Left ventricle myocardium superior (tissue), 1 donor: ENCODE data around the gene TMEM94. TPM values are rescaled to one million over a fixed set of nuclear protein-coding genes. Genes with fewer than 3 reads are reported as not detected.

Source experiments
- ATAC-seq: fragments of 200-7000 bp; cut with Tn5 transposase; one replicate; pipeline ENCODE4 v1.9.1; 2020; ENCODE audit warnings: mild to moderate bottlenecking, moderate library complexity
- DNase-seq: peaks from one replicate; pipeline ENCODE4 v3.0.0-alpha.2; 2020
- intact Hi-C: fragments of 100-400 bp; cut with micrococcal nuclease; formaldehyde crosslinking; loops from one replicate; pipeline ENCODE4 v1.11.0; 2022
- microRNA-seq: library from miRNA; unstranded; fragments of <30 nt; microRNA quantifications from one replicate; pipeline ENCODE4 v1.2.0, GENCODE V29; 2020; ENCODE audit warnings: borderline number of aligned reads
- total RNA-seq: library from RNA; stranded (reverse); fragmentation: NEBNext Ultra II Directional; extraction: Animal tissue kit (Norgen Biotek cat#: 25700); gene quantifications from one replicate; pipeline ENCODE4 v1.2.1, GENCODE V29; 2021
- donor health status: DM: no; HTN: yes; CAD: no; lungs with severe emphysema.

The TMEM94 gene
- total RNA-seq, 1 donor from 2014 or later, result 56.8 TPM

DNA sequence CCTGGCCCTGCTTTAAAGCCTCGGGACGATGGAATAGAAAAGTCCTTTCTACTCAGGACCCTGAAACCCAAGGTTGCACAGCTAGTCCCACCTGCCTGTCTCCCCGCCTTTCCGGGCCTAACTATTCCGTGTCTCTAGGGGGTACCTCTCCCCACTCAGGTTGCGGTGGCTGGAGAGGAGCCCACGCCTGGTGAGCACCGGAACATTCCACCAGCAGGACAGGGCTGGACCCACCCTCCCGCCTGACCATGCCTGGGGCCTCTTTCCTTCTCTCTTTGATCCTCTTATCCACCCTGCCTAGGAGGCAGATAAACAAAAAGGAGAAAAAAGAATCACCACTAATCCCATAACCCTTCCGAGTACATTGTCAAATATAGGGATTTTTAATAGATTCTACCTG lies 79.9 kb downstream of the TMEM94 start:
- intact Hi-C loops, result no loop called here
- DNase-seq (no peak), ATAC-seq (no peak)

DNA sequence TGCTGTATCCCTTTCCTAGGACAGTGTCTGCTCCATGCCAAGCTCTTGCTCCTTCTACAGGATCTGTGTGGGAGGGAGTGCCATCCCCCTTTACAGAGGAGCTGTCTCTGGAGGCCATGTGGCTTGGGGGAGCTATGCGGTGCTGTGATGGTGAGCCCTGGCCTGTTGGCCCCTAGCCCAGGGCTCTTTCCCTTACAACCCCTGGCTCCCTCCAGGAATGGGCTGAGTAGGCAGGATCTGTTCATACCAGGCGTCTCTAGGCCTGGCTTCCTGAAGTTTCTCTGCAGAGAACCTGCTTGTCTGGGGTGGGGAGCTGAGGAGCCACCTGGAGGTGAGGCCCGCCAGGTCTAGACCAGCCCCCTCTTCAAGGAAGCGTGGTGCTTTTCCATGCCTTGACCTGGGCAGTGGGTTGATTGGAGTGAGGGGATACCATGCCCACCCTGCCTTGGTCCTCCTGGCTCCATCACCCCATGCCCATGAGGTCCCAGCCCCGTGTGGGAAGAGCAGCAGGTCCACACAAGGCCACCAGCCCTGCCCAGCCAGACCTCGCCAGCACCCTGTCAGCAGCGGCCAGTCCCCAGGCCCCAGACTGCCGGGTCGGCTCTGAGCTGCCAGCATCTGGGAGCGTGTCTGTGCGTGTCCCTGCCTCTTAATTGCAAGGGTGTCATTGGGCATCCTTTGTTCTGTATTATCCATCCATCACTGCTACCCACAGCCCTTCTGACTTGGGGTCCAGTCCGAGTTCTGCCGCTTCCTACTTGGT lies 83.7 kb downstream of the TMEM94 start:
- intact Hi-C loops, result no loop called here
- no peak for ATAC-seq
- no peak for DNase-seq

DNA sequence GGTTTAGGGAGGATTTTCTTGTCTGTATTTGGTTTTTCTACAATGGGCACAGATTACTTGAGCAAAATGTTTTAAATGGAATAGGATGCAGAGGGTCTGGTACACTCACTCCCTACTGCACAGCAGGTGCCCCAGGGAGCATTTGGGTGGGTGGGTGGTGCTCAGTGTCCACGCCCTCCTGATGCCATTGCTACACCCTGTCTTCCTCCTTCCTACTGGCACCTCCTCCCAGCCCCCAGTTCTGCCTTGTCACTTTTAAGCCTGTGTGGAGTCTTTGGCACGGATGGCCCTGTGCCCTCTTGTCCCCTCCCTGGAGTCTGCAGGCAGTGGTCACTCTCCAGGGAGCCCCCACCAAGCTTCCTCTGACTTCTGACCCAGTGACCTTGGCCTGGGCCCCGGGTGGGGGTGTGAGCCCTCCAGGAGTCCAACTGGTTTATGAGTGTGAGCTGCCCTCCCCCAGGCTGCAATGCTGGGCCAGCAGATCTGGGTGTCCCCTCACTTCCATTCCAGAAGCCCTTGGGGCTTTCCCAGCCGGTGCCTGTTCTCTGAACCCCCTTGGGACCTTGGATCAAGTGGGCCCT lies 84.6 kb downstream of the TMEM94 start:
- DNase-seq (no peak), ATAC-seq (no peak)
- intact Hi-C loops, result no loop called here

DNA sequence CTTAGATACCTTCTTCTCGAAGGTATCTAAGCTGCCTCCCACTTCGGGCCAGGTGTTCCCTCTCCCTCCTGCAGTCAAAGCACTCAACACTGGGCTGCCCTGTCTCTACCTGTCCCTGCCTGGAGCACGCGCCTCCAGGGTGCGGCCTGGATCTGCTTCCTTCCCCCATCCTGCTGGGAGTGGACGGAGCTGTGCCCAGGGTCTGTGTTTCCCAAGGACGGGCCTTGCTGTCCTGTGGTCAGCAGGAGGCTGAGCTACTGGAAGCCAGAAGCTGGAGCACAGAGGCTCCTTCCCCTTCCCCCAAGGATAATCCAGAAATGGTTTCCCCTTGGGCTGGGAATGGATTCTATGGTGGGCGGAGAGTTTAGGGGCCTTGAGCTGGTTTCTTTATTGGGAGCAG lies 85.8 kb downstream of the TMEM94 start:
- intact Hi-C loops, result no loop called here
- DNase-seq, result no peak
- ATAC-seq, result no peak

DNA sequence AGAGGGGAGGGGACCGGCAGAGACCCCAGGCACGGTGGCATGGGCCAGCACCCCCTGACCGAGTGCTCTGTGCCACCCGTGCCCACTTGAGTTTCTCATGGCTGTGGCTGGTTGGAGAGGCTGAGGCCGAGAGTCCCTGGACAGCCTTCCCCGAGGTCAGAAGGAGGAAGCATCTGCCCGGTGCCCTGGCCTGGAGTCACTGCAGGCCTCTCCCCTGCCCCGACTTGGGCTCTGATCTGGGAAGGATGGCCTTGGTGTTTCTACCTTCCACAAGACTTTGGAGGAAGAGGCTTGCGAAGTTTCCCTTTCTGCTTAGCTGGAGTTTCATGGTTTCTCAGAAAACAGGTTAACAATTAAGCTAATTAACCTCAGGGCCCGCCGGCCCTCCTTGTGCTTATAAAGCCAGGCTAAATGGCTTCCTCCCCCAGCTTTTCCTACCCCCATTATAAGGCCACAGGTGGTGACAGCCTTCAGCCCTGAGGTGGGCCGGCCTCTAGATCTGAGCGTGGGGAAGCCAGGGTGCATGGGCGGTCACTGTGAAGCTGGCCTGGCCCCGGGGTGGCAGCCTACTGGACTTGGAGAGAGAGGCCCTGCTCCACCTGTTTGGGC lies 86.4 kb downstream of the TMEM94 start:
- ATAC-seq (no peak), DNase-seq (no peak)
- intact Hi-C loops, result no loop called here

DNA sequence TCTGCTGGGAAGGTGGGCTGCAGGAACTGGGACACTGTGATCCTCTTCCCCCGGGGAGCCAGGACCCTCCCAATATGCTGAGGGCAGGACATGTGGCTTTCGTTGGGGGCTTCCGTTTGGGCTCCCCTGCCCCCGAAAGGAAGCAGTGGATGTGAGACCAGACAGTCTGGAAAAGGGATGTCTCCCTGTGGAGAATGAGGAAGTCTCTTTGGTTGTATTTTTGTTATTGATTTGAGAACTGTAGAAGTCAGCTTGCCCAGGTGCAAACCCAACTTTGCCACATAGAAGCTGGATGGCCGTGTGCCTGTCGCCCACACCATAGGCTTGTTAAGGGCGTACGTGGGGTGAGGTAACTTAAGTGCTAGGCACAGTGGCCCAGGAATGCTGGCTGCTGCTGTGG lies 87.8 kb downstream of the TMEM94 start:
- DNase-seq, result no peak
- no peak for ATAC-seq
- intact Hi-C loops, result no loop called here

DNA sequence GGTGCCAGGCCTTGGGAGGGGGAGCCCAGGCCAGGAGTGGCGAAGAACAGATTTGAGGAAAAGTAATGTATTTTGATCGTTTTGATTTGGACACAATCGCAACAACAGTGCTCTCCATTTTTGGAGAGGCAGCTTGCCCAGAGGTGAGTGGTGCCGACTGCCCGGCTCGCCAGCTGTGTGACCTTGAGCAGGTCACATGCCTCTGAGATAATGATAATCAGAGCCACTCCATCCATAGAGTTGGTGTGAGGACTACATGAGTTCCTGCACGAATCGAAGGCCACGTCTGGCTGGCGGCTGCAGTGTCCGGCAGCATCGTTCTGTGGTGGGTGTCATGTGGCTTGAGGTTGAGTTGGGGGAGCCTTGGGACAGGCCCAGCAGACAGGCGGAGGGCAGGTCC lies 89.7 kb downstream of the TMEM94 start:
- no peak for DNase-seq

DNA sequence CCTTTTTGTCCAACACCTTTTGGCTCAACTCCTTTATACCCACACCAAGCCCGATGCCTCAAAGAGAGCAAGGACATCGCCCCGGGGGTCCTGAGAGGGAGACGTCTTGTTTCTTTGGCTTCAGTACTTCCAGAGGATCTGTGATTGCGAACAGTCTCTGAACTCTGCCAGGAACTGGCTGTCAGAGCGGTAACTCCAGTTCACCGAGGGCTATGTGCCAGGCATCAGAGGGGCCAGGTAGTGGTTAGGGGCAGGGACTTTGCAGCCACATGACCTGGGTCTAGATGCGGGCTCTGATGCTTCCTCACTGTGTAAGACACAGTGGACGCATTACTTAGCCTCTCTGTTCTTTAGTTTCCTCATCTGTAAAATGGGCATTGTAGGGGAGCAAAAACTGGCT lies 90.7 kb downstream of the TMEM94 start:
- DNase-seq (no peak), ATAC-seq (no peak)
- intact Hi-C loops, result no loop called here

More for the DNA sequence above, 89.7 kb downstream of the TMEM94 start:
- peak; percentile 19 for ATAC-seq
- intact Hi-C loops, result no loop called here

DNA sequence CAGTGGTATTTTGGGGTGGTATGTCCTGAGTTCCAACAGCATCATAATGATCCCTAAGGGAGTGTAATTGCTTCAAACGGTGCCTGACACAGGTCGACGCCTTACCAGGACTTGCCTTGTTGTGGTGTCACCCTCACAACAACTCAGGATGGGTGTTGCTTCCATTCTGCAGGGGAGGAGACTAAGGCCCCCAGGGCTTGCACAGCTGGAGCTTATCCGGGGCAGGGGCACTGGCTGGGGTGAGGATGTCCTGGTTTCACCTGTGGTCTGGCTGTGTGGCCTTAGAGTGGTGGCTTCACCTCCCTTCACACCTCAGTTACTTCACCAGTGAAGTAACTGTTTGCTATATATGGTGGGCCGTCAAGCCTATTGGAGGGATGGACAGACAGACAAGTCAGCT lies 92.4 kb downstream of the TMEM94 start:
- intact Hi-C loops, result no loop called here

More for the DNA sequence above, 92.4 kb downstream of the TMEM94 start:
- no peak for DNase-seq
- ATAC-seq, result no peak

Small RNA genes within 50 kb of the gene (microRNA-seq; reads per million reads assigned to microRNA genes)
- not detected for gene MIR6785

Other genes with a start within 250 kb of the TMEM94 start
- gene GGA3, start 195.0 kb upstream of the TMEM94 start, total RNA-seq, result 26.2 TPM
- 132 TPM for gene MRPS7, start 194.8 kb upstream of the TMEM94 start, total RNA-seq
- 15.4 TPM for gene MIF4GD, start 185.4 kb upstream of the TMEM94 start, total RNA-seq
- gene SLC25A19, start 167.2 kb upstream of the TMEM94 start, total RNA-seq, result 23.0 TPM
- gene GRB2, start 51.0 kb upstream of the TMEM94 start, total RNA-seq, result 84.2 TPM
- 36.6 TPM for gene CASKIN2, start 58.9 kb downstream of the TMEM94 start, total RNA-seq
- 8.3 TPM for gene TSEN54, start 59.9 kb downstream of the TMEM94 start, total RNA-seq
- 5.1 TPM for gene LLGL2, start 69.1 kb downstream of the TMEM94 start, total RNA-seq
- gene MYO15B, start 131.2 kb downstream of the TMEM94 start, total RNA-seq, result 48.2 TPM
- 15.8 TPM for gene SMIM5, start 176.8 kb downstream of the TMEM94 start, total RNA-seq
- 14.3 TPM for gene RECQL5, start 210.5 kb downstream of the TMEM94 start, total RNA-seq
- 47.8 TPM for gene SAP30BP, start 210.7 kb downstream of the TMEM94 start, total RNA-seq